Measurements from ENCODE around the gene KLHL12. TPM values are rescaled to one million over a fixed set of nuclear protein-coding genes. Genes with fewer than 3 reads are reported as not detected.
A peak's percentile ranks its signal among the peaks of the same experiment; 100 is the strongest.
"Not testable (repeated sequence)": the region's sequence is repeated elsewhere in the genome, so short reads cannot be mapped to it uniquely, and the experiment has no call there.

KLHL12 gene
- total RNA-seq, 1 experiment from 2014 or later: 52.4 TPM

GRCh38 chr1:202919615-202920014, 7.4 kb downstream of the KLHL12 start:
- no peaks in the 10 kb centered on the region for H3K9me2 ChIP-seq (replicated peaks; ENCODE audit: insufficient read depth, low read length)
- no peak overlapping the region for H3K4me2 ChIP-seq (ENCODE audit: low read depth, low read length, poor library complexity, severe bottlenecking)
- H4K20me1 ChIP-seq (ENCODE audit: insufficient read depth, low read depth, low read length): no peaks in the 10 kb centered on the region
- peaks cover 34% of the 10 kb centered on the region for H3K79me2 ChIP-seq (ENCODE audit: low read length)
- H3K9me3 ChIP-seq (ENCODE audit: low read length): no peaks in the 10 kb centered on the region
- H3K9ac ChIP-seq (ENCODE audit: low read length): no peak overlapping the region
- no peaks in the 10 kb centered on the region for H3K27me3 ChIP-seq (ENCODE audit: low read length)
- H3K36me3 ChIP-seq (ENCODE audit: insufficient read depth, low read length): peaks cover 37% of the 10 kb centered on the region
- peaks cover 6% of the 10 kb centered on the region; the same call in 1 of the 2 replicates for H3K4me1 ChIP-seq (ENCODE audit: low read length)
- no peak overlapping the region for H3K27ac ChIP-seq (ENCODE audit: low read length)
- no peak for DNase-seq
- H2AFZ ChIP-seq (ENCODE audit: low read length): no peak overlapping the region
- H3K4me3 ChIP-seq (ENCODE audit: low read length): no peak overlapping the region

DNA sequence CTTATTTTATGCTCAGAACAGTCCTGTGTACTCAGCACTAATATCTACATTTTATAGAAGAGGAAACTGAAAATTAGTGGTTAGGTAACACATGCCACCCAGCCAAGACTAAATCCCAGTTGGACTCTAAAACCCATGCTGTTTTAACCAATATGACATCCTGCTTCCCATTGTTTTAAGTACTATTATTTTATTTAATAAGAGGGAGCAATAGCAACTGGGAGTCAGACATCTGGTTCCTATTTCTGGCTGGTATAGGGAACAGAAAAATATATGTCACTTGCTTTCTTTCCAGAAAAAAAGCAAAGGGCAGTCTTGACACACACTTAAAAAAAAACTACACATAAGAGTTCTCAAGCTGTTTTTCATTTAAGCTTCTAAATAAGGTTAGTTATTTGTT, 11.9 kb downstream of the KLHL12 start:
- H3K4me3 ChIP-seq (ENCODE audit: low read length): no peak overlapping the region
- H3K36me3 ChIP-seq (ENCODE audit: insufficient read depth, low read length): peaks cover 52% of the 10 kb centered on the region
- DNase-seq: no peak
- H2AFZ ChIP-seq (ENCODE audit: low read length): no peak overlapping the region
- H3K4me1 ChIP-seq (ENCODE audit: low read length): no peaks in the 10 kb centered on the region
- no peaks in the 10 kb centered on the region for H3K27me3 ChIP-seq (ENCODE audit: low read length)
- H3K79me2 ChIP-seq (ENCODE audit: low read length): 0 out of 2 replicates have a peak, but pooled peaks cover 5% of the 10 kb centered on the region
- H3K9me3 ChIP-seq (ENCODE audit: low read length): no peaks in the 10 kb centered on the region
- H3K27ac ChIP-seq (ENCODE audit: low read length): no peak overlapping the region
- H4K20me1 ChIP-seq (ENCODE audit: insufficient read depth, low read depth, low read length): no peaks in the 10 kb centered on the region
- no peaks in the 10 kb centered on the region for H3K9me2 ChIP-seq (replicated peaks; ENCODE audit: insufficient read depth, low read length)
- no peak overlapping the region for H3K4me2 ChIP-seq (ENCODE audit: low read depth, low read length, poor library complexity, severe bottlenecking)
- H3K9ac ChIP-seq (ENCODE audit: low read length): no peak overlapping the region

DNA sequence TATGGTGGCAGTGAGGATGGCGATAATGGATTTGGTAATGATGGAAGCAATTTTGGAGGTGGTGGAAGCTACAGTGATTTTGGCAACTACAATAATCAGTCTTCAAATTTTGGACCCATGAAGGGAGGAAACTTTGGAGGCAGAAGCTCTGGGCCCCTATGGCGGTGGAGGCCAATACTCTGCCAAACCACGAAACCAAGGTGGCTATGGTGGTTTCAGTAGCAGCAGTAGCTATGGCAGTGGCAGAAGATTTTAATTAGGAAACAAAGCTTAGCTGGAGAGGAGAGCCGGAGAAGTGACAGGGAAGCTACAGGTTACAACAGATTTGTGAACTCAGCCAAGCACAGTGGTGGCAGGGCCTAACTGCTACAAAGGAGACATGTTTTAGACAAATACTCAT, 14.6 kb downstream of the KLHL12 start:
- peaks cover 59% of the 10 kb centered on the region for H3K36me3 ChIP-seq (ENCODE audit: insufficient read depth, low read length)
- H3K27me3 ChIP-seq (ENCODE audit: low read length); H4K20me1 ChIP-seq (ENCODE audit: insufficient read depth, low read depth, low read length); H3K4me2 ChIP-seq (ENCODE audit: low read depth, low read length, poor library complexity, severe bottlenecking); H3K4me3 ChIP-seq (ENCODE audit: low read length); H3K9me2 ChIP-seq (replicated peaks; ENCODE audit: insufficient read depth, low read length); DNase-seq; H3K79me2 ChIP-seq (ENCODE audit: low read length); H2AFZ ChIP-seq (ENCODE audit: low read length); H3K27ac ChIP-seq (ENCODE audit: low read length); H3K4me1 ChIP-seq (ENCODE audit: low read length); H3K9ac ChIP-seq (ENCODE audit: low read length); H3K9me3 ChIP-seq (ENCODE audit: low read length): not testable (repeated sequence)

DNA sequence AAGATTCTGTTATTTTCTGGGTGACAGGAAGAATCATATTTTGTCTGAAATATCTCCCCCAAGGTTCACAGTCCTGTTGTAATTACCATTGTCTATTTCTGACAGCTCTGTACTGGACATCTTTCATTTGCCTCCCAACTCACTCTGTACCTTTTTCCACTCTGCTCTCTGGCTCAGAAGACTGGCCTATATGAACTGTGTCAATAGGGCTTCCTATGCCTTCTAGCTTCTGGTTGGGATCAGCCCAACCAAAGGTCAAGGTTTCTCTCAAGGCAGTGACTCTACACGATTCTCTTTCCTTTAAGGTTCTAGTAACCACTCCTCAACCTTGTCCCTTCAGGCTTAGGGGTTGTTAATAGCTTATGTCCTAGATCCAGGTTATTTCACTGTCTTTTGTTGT, 17.5 kb downstream of the KLHL12 start:
- H3K27me3 ChIP-seq (ENCODE audit: low read length): no peaks in the 10 kb centered on the region
- H2AFZ ChIP-seq (ENCODE audit: low read length): no peak overlapping the region
- no peak overlapping the region for H3K9ac ChIP-seq (ENCODE audit: low read length)
- H4K20me1 ChIP-seq (ENCODE audit: insufficient read depth, low read depth, low read length): no peaks in the 10 kb centered on the region
- H3K4me2 ChIP-seq (ENCODE audit: low read depth, low read length, poor library complexity, severe bottlenecking): no peak overlapping the region
- H3K27ac ChIP-seq (ENCODE audit: low read length): no peak overlapping the region
- no peak overlapping the region for H3K4me3 ChIP-seq (ENCODE audit: low read length)
- H3K79me2 ChIP-seq (ENCODE audit: low read length): no peaks in the 10 kb centered on the region
- no peaks in the 10 kb centered on the region for H3K4me1 ChIP-seq (ENCODE audit: low read length)
- no peaks in the 10 kb centered on the region for H3K9me2 ChIP-seq (replicated peaks; ENCODE audit: insufficient read depth, low read length)
- H3K9me3 ChIP-seq (ENCODE audit: low read length): no peaks in the 10 kb centered on the region
- no peak for DNase-seq
- H3K36me3 ChIP-seq (ENCODE audit: insufficient read depth, low read length): peaks cover 63% of the 10 kb centered on the region

- peaks cover 63% of the 10 kb centered on the region for H3K36me3 ChIP-seq (ENCODE audit: insufficient read depth, low read length)
- H3K79me2 ChIP-seq (ENCODE audit: low read length): no peaks in the 10 kb centered on the region
These were observed 18.0 kb downstream of the KLHL12 start for GRCh38 chr1:202908998-202909397.

DNA sequence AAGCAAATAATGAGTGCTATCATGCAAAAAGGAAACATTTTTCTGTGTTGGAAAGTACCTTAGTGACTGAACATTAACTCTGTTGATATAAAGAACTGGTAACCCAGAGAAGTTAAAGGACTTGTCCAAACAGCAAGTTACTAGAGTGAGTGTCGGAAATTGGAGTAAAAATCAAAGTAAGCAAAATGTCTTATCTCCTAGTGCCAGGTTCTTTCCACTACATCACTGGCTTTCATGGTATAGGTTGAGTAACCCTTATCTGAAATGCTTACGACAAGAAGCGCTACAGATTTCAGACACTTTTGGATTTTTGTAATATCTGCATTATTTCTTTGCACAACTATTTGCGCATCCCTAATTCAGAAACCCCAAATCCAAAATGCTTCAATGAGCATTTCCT, 21.7 kb downstream of the KLHL12 start:
- Histone ChIP-seq H3K4me1 (ENCODE audit: low read length) (no peaks in the 10 kb centered on the region), H3K36me3 (ENCODE audit: insufficient read depth, low read length) (peaks cover 40% of the 10 kb centered on the region), H3K4me2 (ENCODE audit: low read depth, low read length, poor library complexity, severe bottlenecking) (no peak overlapping the region), H3K27ac (ENCODE audit: low read length) (no peak overlapping the region), H2AFZ (ENCODE audit: low read length) (no peak overlapping the region), H3K9ac (ENCODE audit: low read length) (no peak overlapping the region), H4K20me1 (ENCODE audit: insufficient read depth, low read depth, low read length) (no peaks in the 10 kb centered on the region), H3K4me3 (ENCODE audit: low read length) (no peak overlapping the region), H3K9me3 (ENCODE audit: low read length) (no peaks in the 10 kb centered on the region), H3K79me2 (ENCODE audit: low read length) (no peaks in the 10 kb centered on the region), H3K27me3 (ENCODE audit: low read length) (no peaks in the 10 kb centered on the region), H3K9me2 (replicated peaks; ENCODE audit: insufficient read depth, low read length) (no peaks in the 10 kb centered on the region)
- DNase-seq: no peak

More at GRCh38 chr1:202908998-202909397, 18.0 kb downstream of the KLHL12 start:
- H4K20me1 ChIP-seq (ENCODE audit: insufficient read depth, low read depth, low read length): no peaks in the 10 kb centered on the region
- DNase-seq: no peak
- no peak overlapping the region for H3K27ac ChIP-seq (ENCODE audit: low read length)
- no peak overlapping the region for H3K9ac ChIP-seq (ENCODE audit: low read length)
- H3K4me1 ChIP-seq (ENCODE audit: low read length): no peaks in the 10 kb centered on the region
- no peak overlapping the region for H3K4me3 ChIP-seq (ENCODE audit: low read length)
- no peaks in the 10 kb centered on the region for H3K9me3 ChIP-seq (ENCODE audit: low read length)
- no peaks in the 10 kb centered on the region for H3K27me3 ChIP-seq (ENCODE audit: low read length)
- no peaks in the 10 kb centered on the region for H3K9me2 ChIP-seq (replicated peaks; ENCODE audit: insufficient read depth, low read length)
- H3K4me2 ChIP-seq (ENCODE audit: low read depth, low read length, poor library complexity, severe bottlenecking): no peak overlapping the region
- no peak overlapping the region for H2AFZ ChIP-seq (ENCODE audit: low read length)

DNA sequence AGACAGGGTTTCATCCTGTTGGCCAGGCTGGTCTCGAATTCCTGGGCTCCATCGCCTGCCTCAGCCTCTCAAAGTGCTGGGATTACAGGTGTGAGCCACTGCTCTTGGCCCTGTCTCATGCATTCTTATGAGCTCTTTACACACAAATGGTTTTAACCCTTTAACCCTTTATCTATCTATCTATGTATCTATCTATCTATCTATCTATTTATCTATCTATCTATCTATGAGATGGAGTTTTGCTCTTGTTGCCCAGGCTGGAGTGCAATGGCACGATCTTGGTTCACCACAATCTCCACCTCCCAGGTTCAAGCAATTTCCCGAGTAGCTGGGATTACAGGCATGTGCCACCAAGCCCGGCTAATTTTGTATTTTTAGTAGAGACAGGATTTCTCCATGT, 23.2 kb downstream of the KLHL12 start:
- H2AFZ ChIP-seq (ENCODE audit: low read length); H3K9me3 ChIP-seq (ENCODE audit: low read length); DNase-seq; H3K9ac ChIP-seq (ENCODE audit: low read length); H3K27me3 ChIP-seq (ENCODE audit: low read length); H4K20me1 ChIP-seq (ENCODE audit: insufficient read depth, low read depth, low read length); H3K4me3 ChIP-seq (ENCODE audit: low read length); H3K79me2 ChIP-seq (ENCODE audit: low read length); H3K27ac ChIP-seq (ENCODE audit: low read length); H3K9me2 ChIP-seq (replicated peaks; ENCODE audit: insufficient read depth, low read length); H3K4me1 ChIP-seq (ENCODE audit: low read length); H3K4me2 ChIP-seq (ENCODE audit: low read depth, low read length, poor library complexity, severe bottlenecking): not testable (repeated sequence)
- H3K36me3 ChIP-seq (ENCODE audit: insufficient read depth, low read length): peaks cover 25% of the 10 kb centered on the region

GRCh38 chr1:202901555-202901954, 25.5 kb downstream of the KLHL12 start:
- Histone ChIP-seq H3K79me2 (ENCODE audit: low read length) (no peaks in the 10 kb centered on the region), H3K9ac (ENCODE audit: low read length) (no peak overlapping the region), H4K20me1 (ENCODE audit: insufficient read depth, low read depth, low read length) (no peaks in the 10 kb centered on the region), H3K9me2 (replicated peaks; ENCODE audit: insufficient read depth, low read length) (no peaks in the 10 kb centered on the region), H3K4me1 (ENCODE audit: low read length) (no peaks in the 10 kb centered on the region), H3K36me3 (ENCODE audit: insufficient read depth, low read length) (peaks cover 15% of the 10 kb centered on the region), H3K27me3 (ENCODE audit: low read length) (no peaks in the 10 kb centered on the region), H3K9me3 (ENCODE audit: low read length) (no peaks in the 10 kb centered on the region), H3K4me3 (ENCODE audit: low read length) (no peak overlapping the region), H3K4me2 (ENCODE audit: low read depth, low read length, poor library complexity, severe bottlenecking) (no peak overlapping the region), H2AFZ (ENCODE audit: low read length) (no peak overlapping the region), H3K27ac (ENCODE audit: low read length) (no peak overlapping the region)
- peak; percentile 17 for DNase-seq

DNA sequence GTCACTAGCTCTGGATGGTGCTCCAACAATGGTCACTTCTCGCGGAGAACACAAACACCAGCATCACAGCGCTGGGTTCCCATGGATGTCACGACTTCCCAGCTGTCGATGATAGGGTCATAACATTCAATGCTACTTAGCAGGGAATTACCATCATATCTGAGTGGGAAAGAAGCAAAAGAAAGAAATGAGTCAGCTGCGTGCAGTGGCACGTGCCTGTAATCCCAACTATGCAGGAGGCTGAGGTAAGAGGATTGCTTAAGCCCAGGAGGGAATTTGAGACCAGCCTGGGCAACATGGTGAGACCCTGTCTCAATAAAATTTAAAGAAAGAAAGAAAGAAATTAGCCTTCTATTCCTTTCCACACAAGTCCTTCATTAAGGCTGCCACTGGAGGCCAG, 34.5 kb downstream of the KLHL12 start:
- Histone ChIP-seq H3K9ac (ENCODE audit: low read length) (no peak overlapping the region), H3K36me3 (ENCODE audit: insufficient read depth, low read length) (peaks cover 27% of the 10 kb centered on the region; the same call in 1 of the 2 replicates)
- no peak for DNase-seq

More for the DNA sequence above, 34.5 kb downstream of the KLHL12 start:
- Histone ChIP-seq H4K20me1 (ENCODE audit: insufficient read depth, low read depth, low read length) (no peaks in the 10 kb centered on the region), H3K27me3 (ENCODE audit: low read length) (no peaks in the 10 kb centered on the region), H3K27ac (ENCODE audit: low read length) (no peak overlapping the region), H3K4me3 (ENCODE audit: low read length) (no peak overlapping the region), H3K4me2 (ENCODE audit: low read depth, low read length, poor library complexity, severe bottlenecking) (no peak overlapping the region), H3K9me3 (ENCODE audit: low read length) (no peaks in the 10 kb centered on the region), H2AFZ (ENCODE audit: low read length) (no peak overlapping the region), H3K4me1 (ENCODE audit: low read length) (peaks cover 15% of the 10 kb centered on the region), H3K79me2 (ENCODE audit: low read length) (peaks cover 9% of the 10 kb centered on the region), H3K9me2 (replicated peaks; ENCODE audit: insufficient read depth, low read length) (no peaks in the 10 kb centered on the region)
